GM12872 (cell line): ENCODE results near the gene ADAM8.

Experiments used
- TF ChIP-seq, protein P1 (sequence below): IDR thresholded peaks from 3 replicates; pipeline ENCODE4 v1.5.1; 2011; ENCODE audit warnings: low read depth, mild to moderate bottlenecking, low read length, moderate library complexity; ENCODE audit not compliant: insufficient read depth

Gene ADAM8

DNA sequence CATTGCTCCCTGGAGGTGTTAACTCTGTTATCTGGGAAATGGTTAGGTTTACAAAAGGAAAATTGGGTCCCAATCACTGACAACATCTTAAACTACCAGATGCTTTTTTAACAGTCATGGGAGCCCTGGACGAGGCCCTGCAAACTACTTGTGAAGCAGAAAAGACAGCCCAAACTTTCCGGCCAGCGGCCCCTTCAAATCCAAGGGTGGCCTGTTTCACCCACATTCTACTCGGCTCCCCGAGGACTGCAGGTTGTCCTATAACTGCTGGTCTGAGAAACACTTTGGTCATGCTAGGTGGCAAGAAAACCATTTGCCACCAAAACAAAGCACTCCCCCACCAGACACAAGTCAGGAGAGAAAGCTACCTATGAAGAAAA, 29.4 kb upstream of the ADAM8 start:
- TF ChIP-seq, protein P1, sequence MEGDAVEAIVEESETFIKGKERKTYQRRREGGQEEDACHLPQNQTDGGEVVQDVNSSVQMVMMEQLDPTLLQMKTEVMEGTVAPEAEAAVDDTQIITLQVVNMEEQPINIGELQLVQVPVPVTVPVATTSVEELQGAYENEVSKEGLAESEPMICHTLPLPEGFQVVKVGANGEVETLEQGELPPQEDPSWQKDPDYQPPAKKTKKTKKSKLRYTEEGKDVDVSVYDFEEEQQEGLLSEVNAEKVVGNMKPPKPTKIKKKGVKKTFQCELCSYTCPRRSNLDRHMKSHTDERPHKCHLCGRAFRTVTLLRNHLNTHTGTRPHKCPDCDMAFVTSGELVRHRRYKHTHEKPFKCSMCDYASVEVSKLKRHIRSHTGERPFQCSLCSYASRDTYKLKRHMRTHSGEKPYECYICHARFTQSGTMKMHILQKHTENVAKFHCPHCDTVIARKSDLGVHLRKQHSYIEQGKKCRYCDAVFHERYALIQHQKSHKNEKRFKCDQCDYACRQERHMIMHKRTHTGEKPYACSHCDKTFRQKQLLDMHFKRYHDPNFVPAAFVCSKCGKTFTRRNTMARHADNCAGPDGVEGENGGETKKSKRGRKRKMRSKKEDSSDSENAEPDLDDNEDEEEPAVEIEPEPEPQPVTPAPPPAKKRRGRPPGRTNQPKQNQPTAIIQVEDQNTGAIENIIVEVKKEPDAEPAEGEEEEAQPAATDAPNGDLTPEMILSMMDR: no peak

DNA sequence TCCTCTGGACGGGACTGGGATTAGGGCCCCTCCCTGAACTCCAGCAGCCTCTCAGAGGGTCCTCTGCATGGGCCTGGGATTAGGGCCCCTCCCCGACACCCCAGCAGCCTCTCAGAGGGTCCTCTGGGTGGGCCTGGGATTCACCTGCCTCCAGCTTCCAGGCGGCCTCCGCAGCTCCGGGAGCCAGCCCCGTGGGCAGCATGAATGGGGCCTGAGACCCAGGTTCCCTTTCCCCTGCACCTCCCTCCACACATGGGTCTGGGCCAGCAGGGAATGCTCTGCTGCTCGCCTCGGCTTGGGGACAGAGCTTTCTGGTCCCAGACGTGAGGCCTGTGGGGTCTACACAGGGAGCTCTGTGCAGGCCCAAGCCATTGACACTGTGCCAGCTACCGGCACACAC, 26.5 kb upstream of the ADAM8 start:
- TF ChIP-seq, protein P1: no peak

DNA sequence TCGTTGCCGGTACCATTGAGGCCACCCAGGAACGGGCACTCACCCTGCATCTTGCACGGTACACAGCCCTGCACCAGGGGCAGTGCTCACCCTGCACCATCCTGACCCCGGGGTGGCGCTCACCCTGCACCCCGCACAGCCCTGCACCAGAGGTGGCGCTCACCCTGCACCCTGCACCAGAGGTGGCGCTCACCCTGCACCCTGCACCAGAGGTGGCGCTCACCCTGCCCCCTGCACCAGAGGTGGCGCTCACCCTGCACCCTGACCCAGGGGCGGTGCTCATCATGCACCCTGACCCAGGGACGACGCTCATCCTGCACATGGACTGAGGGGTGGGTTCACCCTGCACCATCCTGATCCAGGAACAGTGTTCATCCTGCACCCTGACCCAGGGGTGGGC, 25.6 kb upstream of the ADAM8 start:
- TF ChIP-seq, protein P1: no peak

DNA sequence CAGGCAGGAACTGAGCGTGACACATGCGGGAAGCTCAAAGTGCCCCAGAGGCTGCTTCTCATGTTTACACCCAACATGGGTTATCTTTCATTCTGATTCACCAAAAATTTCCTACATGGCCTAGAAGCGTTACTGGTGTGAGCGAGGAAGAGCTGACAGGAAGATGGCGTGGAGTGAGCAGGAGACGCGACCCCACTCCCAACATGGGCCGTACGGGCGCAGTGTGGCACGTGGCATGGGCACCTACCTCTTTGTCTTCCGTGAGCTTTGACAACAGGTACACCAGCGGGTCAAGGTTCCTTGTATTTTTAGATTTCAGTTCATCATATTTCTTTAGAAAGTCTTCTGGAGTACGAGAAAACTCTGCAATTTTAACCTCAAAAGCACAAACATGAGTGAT, 23.1 kb upstream of the ADAM8 start:
- TF ChIP-seq, protein P1: no peak

DNA sequence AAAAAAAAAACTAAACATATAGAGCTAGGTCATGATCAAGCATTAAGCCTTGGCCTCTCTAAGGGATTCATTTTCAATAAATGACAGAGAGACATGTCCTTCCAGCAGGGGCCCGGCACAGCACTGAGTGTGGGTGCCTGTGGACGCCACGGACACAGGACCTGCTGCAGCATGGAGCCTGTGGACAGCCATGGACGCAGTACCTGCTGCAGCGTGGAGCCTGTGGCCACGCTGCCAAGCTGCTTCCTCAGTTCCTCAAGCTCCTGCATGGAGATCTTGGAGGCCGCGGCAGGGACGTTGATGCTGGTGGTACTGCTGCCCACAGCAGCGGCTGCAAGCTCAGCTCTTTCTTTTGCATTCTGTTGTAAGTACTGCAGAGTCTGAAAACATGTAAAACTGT, 22.6 kb upstream of the ADAM8 start:
- TF ChIP-seq, protein P1: no peak

DNA sequence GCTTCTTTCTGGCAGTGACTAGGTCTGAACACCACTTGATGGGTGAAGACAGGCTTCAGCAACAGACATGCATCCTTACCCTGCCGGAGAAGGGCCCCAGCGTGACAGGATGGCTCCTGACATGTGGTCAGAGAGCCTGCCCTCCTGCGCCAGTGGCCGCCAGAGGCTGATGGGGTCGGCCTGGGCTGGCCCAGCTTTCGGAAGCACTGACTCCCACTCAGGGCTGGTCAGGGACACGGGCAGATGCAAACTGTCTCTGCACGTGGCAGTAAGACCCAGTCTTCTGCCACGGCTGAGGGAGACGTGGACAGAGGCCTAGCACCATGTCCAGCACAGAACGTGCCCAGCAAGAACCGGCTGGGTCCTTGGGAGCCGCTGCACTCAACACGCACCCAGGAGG, 21.8 kb upstream of the ADAM8 start:
- TF ChIP-seq, protein P1: no peak

DNA sequence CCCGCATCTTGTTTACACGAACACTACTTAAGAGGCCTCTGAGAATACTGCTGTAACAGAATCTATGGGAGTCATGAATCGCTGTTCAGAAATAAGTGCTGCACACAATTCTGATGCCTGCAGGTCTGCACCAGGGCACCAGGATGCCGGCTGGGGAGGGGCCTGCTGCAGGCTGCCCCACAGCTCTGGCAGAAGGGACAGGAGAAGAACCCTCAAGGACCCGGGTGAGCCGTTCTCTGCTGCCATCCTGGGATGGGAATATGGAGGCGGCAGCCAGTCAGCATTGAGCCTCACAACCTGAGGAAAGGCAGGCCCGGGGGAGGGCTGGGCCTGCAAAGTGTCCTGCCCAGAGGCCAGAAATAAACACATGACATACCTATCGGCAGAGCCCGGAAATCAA, 20.8 kb upstream of the ADAM8 start:
- TF ChIP-seq, protein P1: no peak
